ENCODE data around the gene KIF27.

DNA sequence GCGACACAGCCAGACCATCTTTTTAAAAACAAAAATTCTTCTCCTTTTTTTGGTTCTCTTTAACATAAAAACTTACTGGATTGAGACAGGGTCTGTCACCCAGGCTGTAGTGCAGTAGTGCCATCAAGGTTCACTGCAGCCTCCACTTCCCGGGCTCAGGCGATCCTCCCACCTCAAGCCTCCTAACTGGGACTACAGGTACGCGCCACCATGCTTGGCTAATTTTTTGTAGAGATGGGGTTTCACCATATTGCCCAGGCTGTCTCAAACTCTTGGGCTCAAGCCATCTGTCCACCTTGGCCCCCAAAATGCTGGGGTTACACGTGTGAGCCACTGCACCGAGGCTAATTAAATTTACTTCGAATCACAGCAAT, 45.0 kb upstream of the KIF27 start:
- TF ChIP-seq CTCF (IDR thresholded peaks at IDR 0.05) (no peak), POLR2AphosphoS5 (IDR thresholded peaks at IDR 0.05) (no peak), EP300 (IDR thresholded peaks at IDR 0.05) (no peak)

Data from suprapubic skin (tissue), 4 donors.